Astrocyte of the spinal cord (primary cell): ENCODE data around the gene TUBG1.

Experiments
- DNase-seq: peaks from one replicate; pipeline ENCODE4 v3.0.0; 2011; ENCODE audit warnings: low read depth, low spot score
- H3K4me3 ChIP-seq: 2 replicates; pipeline ENCODE4 v1.5.1; 2011; ENCODE audit warnings: low read depth, mild to moderate bottlenecking, low read length, moderate library complexity
- in situ Hi-C: cut with HindIII; loops from 2 replicates; pipeline ENCODE4 v1.10.0; 2017; ENCODE audit warnings: low sequenced_read_pairs
- TF ChIP-seq, protein P1 (sequence below): IDR thresholded peaks from 2 replicates; pipeline ENCODE4 v1.5.1; 2012; ENCODE audit warnings: low read depth, mild to moderate bottlenecking, low read length, inconsistent platforms

Gene TUBG1

GRCh38 chr17:42568341-42569111 is 41.0 kb upstream of the TUBG1 start:
- no peak overlapping the region for H3K4me3 ChIP-seq
- in situ Hi-C loops, result no loop called here
- DNase-seq, result no peak
- TF ChIP-seq, protein P1, sequence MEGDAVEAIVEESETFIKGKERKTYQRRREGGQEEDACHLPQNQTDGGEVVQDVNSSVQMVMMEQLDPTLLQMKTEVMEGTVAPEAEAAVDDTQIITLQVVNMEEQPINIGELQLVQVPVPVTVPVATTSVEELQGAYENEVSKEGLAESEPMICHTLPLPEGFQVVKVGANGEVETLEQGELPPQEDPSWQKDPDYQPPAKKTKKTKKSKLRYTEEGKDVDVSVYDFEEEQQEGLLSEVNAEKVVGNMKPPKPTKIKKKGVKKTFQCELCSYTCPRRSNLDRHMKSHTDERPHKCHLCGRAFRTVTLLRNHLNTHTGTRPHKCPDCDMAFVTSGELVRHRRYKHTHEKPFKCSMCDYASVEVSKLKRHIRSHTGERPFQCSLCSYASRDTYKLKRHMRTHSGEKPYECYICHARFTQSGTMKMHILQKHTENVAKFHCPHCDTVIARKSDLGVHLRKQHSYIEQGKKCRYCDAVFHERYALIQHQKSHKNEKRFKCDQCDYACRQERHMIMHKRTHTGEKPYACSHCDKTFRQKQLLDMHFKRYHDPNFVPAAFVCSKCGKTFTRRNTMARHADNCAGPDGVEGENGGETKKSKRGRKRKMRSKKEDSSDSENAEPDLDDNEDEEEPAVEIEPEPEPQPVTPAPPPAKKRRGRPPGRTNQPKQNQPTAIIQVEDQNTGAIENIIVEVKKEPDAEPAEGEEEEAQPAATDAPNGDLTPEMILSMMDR, result no peak

- H3K4me3 ChIP-seq, result no peak overlapping the region
- in situ Hi-C loops, result no loop called here
- DNase-seq, result no peak
- TF ChIP-seq, protein P1, result no peak
These were observed 37.9 kb upstream of the TUBG1 start for GRCh38 chr17:42571435-42572225.

- DNase-seq, result no peak
- TF ChIP-seq, protein P1, result no peak
- in situ Hi-C loops, result no loop called here
- H3K4me3 ChIP-seq, result no peak overlapping the region
These were observed 36.4 kb upstream of the TUBG1 start for GRCh38 chr17:42573095-42573494.

DNA sequence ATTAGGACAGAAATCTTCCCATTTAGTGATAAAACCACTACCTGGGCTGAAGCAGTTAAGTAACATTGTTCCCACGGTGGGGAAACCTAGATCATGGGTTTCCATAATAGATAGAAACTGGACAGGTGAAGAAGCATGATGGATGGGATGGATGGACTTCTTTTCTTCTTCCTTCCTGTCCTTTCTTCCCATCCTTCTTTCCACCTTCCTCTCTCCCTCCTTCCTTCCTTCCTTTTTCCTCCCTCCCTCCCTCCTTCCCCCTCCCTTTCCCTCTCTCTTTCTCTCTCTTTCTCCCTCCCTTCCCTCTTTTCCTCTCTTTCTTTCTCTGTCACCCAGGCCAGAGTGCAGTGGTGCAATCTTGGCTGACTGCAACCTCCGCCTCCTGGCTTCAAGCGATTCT is 35.0 kb upstream of the TUBG1 start:
- no peak overlapping the region for H3K4me3 ChIP-seq
- TF ChIP-seq, protein P1, result no peak
- in situ Hi-C loops, result no loop called here
- DNase-seq, result no peak

DNA sequence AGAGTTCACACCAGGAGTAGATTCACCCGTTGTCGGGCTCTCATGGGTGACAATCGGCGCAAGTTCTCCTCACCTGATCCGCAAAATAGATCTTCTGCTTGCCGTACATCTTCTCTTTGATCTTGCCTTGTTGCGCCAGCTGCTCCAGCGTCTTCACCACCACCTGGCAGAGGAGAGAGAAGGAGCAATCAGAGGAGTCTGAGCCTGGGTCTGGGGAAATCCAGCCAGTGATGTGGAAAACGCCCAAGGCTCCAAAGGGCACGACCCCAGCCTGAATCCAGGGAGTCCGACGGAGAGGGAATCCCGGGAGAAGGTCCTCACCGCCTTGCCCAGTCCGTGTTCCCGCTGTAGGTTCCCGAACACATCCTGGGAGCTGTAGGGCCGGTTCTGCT is 32.3 kb upstream of the TUBG1 start:
- TF ChIP-seq, protein P1, result no peak
- in situ Hi-C loops, result no loop called here

GRCh38 chr17:42577532-42578281 is 31.8 kb upstream of the TUBG1 start, which contains the start of gene PSMC3IP:
Gene PSMC3IP (minus strand): TSS chr17:42577729. CDS start chr17:42577686, 43 bp downstream.
- TF ChIP-seq, protein P1, result peak; percentile 49
- peak within 1 kb of the TSS; percentile 86 for H3K4me3 ChIP-seq
- peak; percentile 94 for DNase-seq
- in situ Hi-C loops, result no loop called here

More for the DNA sequence above, 32.3 kb upstream of the TUBG1 start:
- peak overlapping the region; percentile 86 for H3K4me3 ChIP-seq
- no peak for DNase-seq
